Subcutaneous adipose tissue (tissue), 4 donors: ENCODE measurements around the gene CGB5. TPM values are rescaled to one million over a fixed set of nuclear protein-coding genes. Genes with fewer than 3 reads are reported as not detected.

Source experiments
- CTCF ChIP-seq: fragments of 450-650 bp; IDR thresholded peaks from one replicate; pipeline ENCODE4 v1.5.1; 2016; ENCODE audit warnings: low read depth, mild to moderate bottlenecking, control low read depth, antibody characterized with exemption, moderate library complexity
- small RNA-seq: library from RNA; depleted of rRNA; stranded (forward); fragments of <200 nt; gene quantifications from one replicate; pipeline ENCODE3, GENCODE V24; 2016
- total RNA-seq, 4 donors: library from RNA; depleted of rRNA; stranded (reverse); fragments of >200 nt; gene quantifications; one replicate each; pipeline ENCODE4 v1.1.0, GENCODE V29; 2016

CGB5 gene
- total RNA-seq, 4 donors from 2014 or later, result not detected

GRCh38 chr19:49084206-49085019, 40.8 kb downstream of the CGB5 start:
- TF ChIP-seq CTCF, result no peak

- TF ChIP-seq CTCF, result no peak
These were observed 41.6 kb downstream of the CGB5 start, which contains the start of gene SNRNP70 for GRCh38 chr19:49085020-49085867. Gene SNRNP70 (plus strand): TSS chr19:49085451. CDS start chr19:49086415, 964 bp downstream.

- no peak for TF ChIP-seq CTCF
These were observed 42.2 kb downstream of the CGB5 start for GRCh38 chr19:49085868-49086232.

GRCh38 chr19:49086296-49086695, 42.6 kb downstream of the CGB5 start:
- no peak for TF ChIP-seq CTCF

GRCh38 chr19:49091391-49092038, 47.9 kb downstream of the CGB5 start:
- no peak for TF ChIP-seq CTCF

- TF ChIP-seq CTCF, result no peak
These were observed 49.0 kb downstream of the CGB5 start for GRCh38 chr19:49092686-49093085.

Small RNA genes within 50 kb of the gene (small RNA-seq; reads per million reads assigned to genes)
- gene MIR6798 (not detected), gene RN7SL708P (not detected)

Other genes starting within 250 kb of the CGB5 start
- gene BCAT2, start 232.8 kb upstream of the CGB5 start, total RNA-seq, result 10 to 100 TPM; 25.4 to 71.6 (median 40.1) TPM
- gene HSD17B14, start 207.4 kb upstream of the CGB5 start, total RNA-seq, result 10 to 100 TPM in 3 of 4 donors, 1 to 10 TPM in 1; 6.4 to 19.0 (median 13.8) TPM
- gene PLEKHA4, start 175.2 kb upstream of the CGB5 start, total RNA-seq, result 10 to 100 TPM in 1 of 4 donors, 1 to 10 TPM in 3; 5.7 to 27.3 (median 8.5) TPM
- 10 to 100 TPM; 30.5 to 81.7 (median 48.3) TPM for gene PPP1R15A, start 171.4 kb upstream of the CGB5 start, total RNA-seq
- under 1 TPM in 1 of 4 donors, not detected in 3; 0.22 TPM for gene TULP2, start 145.1 kb upstream of the CGB5 start, total RNA-seq
- gene NUCB1, start 143.5 kb upstream of the CGB5 start, total RNA-seq, result 100 to 1,000 TPM; 128 to 480 (median 313) TPM
- 1 to 10 TPM in 1 of 4 donors, not detected in 3; 1.1 TPM for gene DHDH, start 110.1 kb upstream of the CGB5 start, total RNA-seq
- 10 to 100 TPM; 21.0 to 37.2 (median 31.2) TPM for gene BAX, start 89.0 kb upstream of the CGB5 start, total RNA-seq
- gene FTL, start 78.5 kb upstream of the CGB5 start, total RNA-seq, result over 10,000 TPM in 3 of 4 donors, 1,000 to 10,000 TPM in 1; 7,770 to 28,830 (median 13,714) TPM
- 10 to 100 TPM; 15.1 to 86.3 (median 34.5) TPM for gene GYS1, start 50.5 kb upstream of the CGB5 start, total RNA-seq
- 10 to 100 TPM; 34.3 to 62.5 (median 49.4) TPM for gene RUVBL2, start 50.0 kb upstream of the CGB5 start, total RNA-seq
- gene LHB, start 26.8 kb upstream of the CGB5 start, total RNA-seq, result not detected
- gene CGB3, start 19.5 kb upstream of the CGB5 start, total RNA-seq, result not detected
- gene CGB2, start 12.0 kb upstream of the CGB5 start, total RNA-seq, result not detected
- not detected for gene CGB1, start 7.0 kb upstream of the CGB5 start, total RNA-seq
- not detected for gene CGB8, start 5.3 kb downstream of the CGB5 start, total RNA-seq
- gene CGB7, start 13.9 kb downstream of the CGB5 start, total RNA-seq, result 1 to 10 TPM in 1 of 4 donors, not detected in 3; 1.3 TPM
- gene NTF4, start 21.0 kb downstream of the CGB5 start, total RNA-seq, result not detected
- not detected for gene KCNA7, start 28.9 kb downstream of the CGB5 start, total RNA-seq
- 100 to 1,000 TPM; 122 to 164 (median 152) TPM for gene SNRNP70, start 41.6 kb downstream of the CGB5 start, total RNA-seq
- gene LIN7B, start 70.5 kb downstream of the CGB5 start, total RNA-seq, result 1 to 10 TPM in 3 of 4 donors, not detected in 1; 6.6 to 9.0 (median 7.1) TPM
- gene C19orf73, start 75.3 kb downstream of the CGB5 start, total RNA-seq, result 1 to 10 TPM in 3 of 4 donors, not detected in 1; 1.1 to 6.5 (median 1.5) TPM
- gene PPFIA3, start 75.7 kb downstream of the CGB5 start, total RNA-seq, result 1 to 10 TPM in 3 of 4 donors, under 1 TPM in 1; 0.68 to 5.7 (median 2.4) TPM
- 1 to 10 TPM in 2 of 4 donors, under 1 TPM in 2; 0.49 to 3.8 (median 1.7) TPM for gene HRC, start 111.5 kb downstream of the CGB5 start, total RNA-seq
- gene TRPM4, start 113.9 kb downstream of the CGB5 start, total RNA-seq, result 10 to 100 TPM in 3 of 4 donors, 1 to 10 TPM in 1; 6.5 to 25.8 (median 11.8) TPM